KMS-11 (cell line): Measurements from ENCODE around the gene FBXO9.

ENCODE experiments used
- H2AFZ ChIP-seq: fragments of 200-600 bp; sonication (generic); 2 replicates; pipeline ENCODE4 v1.6.1; 2016; ENCODE audit warnings: antibody characterized with exemption, mixed run types, low read depth
- H3K27ac ChIP-seq: fragments of 200-600 bp; sonication (generic); 2 replicates; pipeline ENCODE4 v1.6.1; 2016; ENCODE audit warnings: mild to moderate bottlenecking, mixed run types
- H3K27me3 ChIP-seq: fragments of 200-600 bp; sonication (generic); 2 replicates; pipeline ENCODE4 v1.6.1; 2017; ENCODE audit warnings: mild to moderate bottlenecking, low read depth, mixed run types, moderate library complexity; ENCODE audit not compliant: insufficient read depth
- H3K36me3 ChIP-seq: fragments of 200-600 bp; sonication (generic); 2 replicates; pipeline ENCODE4 v1.6.1; 2017; ENCODE audit warnings: mild to moderate bottlenecking, mixed run types; ENCODE audit not compliant: insufficient read depth
- H3K4me1 ChIP-seq: fragments of 200-600 bp; sonication (generic); 2 replicates; pipeline ENCODE4 v1.6.1; 2016; ENCODE audit warnings: mild to moderate bottlenecking, low read depth, mixed run types; ENCODE audit not compliant: poor library complexity, severe bottlenecking
- H3K4me2 ChIP-seq: fragments of 200-600 bp; sonication (generic); 2 replicates; pipeline ENCODE4 v1.7.0; 2016; ENCODE audit warnings: mild to moderate bottlenecking, mixed run types
- H3K4me3 ChIP-seq: fragments of 200-600 bp; sonication (generic); IDR thresholded peaks from 2 replicates; pipeline ENCODE4 v1.6.1; 2017; ENCODE audit warnings: low read depth, low read length, mixed read lengths; ENCODE audit not compliant: insufficient read depth
- H3K79me2 ChIP-seq: fragments of 200-600 bp; sonication (generic); 2 replicates; pipeline ENCODE4 v1.6.1; 2016; ENCODE audit warnings: low read depth, mixed run types; ENCODE audit not compliant: insufficient read depth
- H3K9ac ChIP-seq: fragments of 200-600 bp; sonication (generic); 2 replicates; pipeline ENCODE4 v1.6.1; 2016; ENCODE audit warnings: mild to moderate bottlenecking, mixed run types
- H4K20me1 ChIP-seq: fragments of 200-600 bp; sonication (generic); 2 replicates; pipeline ENCODE4 v1.6.1; 2016; ENCODE audit warnings: mild to moderate bottlenecking, mixed run types; ENCODE audit not compliant: insufficient read depth
- CTCF ChIP-seq: fragments of 200-600 bp; sonication (generic); conservative IDR thresholded peaks from 2 replicates; pipeline ENCODE4 v1.6.1; 2017; ENCODE audit warnings: low read depth, mild to moderate bottlenecking, antibody characterized with exemption, low read length, moderate library complexity, mixed read lengths

Gene FBXO9

GRCh38 chr6:53023323-53023722, 41.9 kb upstream of the FBXO9 start:
- Histone ChIP-seq H3K36me3 (no peaks in the 10 kb centered on the region), H3K27ac (no peak overlapping the region), H2AFZ (no peak overlapping the region), H3K79me2 (no peaks in the 10 kb centered on the region), H3K4me1 (peaks cover 21% of the 10 kb centered on the region), H3K4me3 (no peak overlapping the region), H3K4me2 (no peak overlapping the region), H3K9ac (no peak overlapping the region), H4K20me1 (no peaks in the 10 kb centered on the region), H3K27me3 (no peaks in the 10 kb centered on the region)
- TF ChIP-seq CTCF = no peak

- no peaks in the 10 kb centered on the region for H3K27me3 ChIP-seq
- no peak overlapping the region for H3K9ac ChIP-seq
- H2AFZ ChIP-seq = no peak overlapping the region
- no peak overlapping the region for H3K4me3 ChIP-seq
- peaks cover 54% of the 10 kb centered on the region for H3K4me1 ChIP-seq
- no peaks in the 10 kb centered on the region for H3K36me3 ChIP-seq
- H3K4me2 ChIP-seq = no peak overlapping the region
- no peaks in the 10 kb centered on the region for H3K79me2 ChIP-seq
- H4K20me1 ChIP-seq = no peaks in the 10 kb centered on the region
- H3K27ac ChIP-seq = no peak overlapping the region
- TF ChIP-seq CTCF = no peak
These were observed 38.7 kb upstream of the FBXO9 start for GRCh38 chr6:53026526-53026925.

- Histone ChIP-seq H3K27ac (peak overlapping the region; percentile 86), H2AFZ (no peak overlapping the region), H3K9ac (no peak overlapping the region), H3K4me1 (peaks cover 59% of the 10 kb centered on the region), H4K20me1 (no peaks in the 10 kb centered on the region), H3K36me3 (no peaks in the 10 kb centered on the region), H3K4me2 (peak overlapping the region; percentile 12; the same call in 1 of the 2 replicates), H3K4me3 (no peak overlapping the region), H3K27me3 (no peaks in the 10 kb centered on the region), H3K79me2 (no peaks in the 10 kb centered on the region)
- no peak for TF ChIP-seq CTCF
These were observed 38.0 kb upstream of the FBXO9 start for GRCh38 chr6:53027131-53027718.

- H3K4me3 ChIP-seq = no peak overlapping the region
- H2AFZ ChIP-seq = no peak overlapping the region
- H3K27ac ChIP-seq = peak overlapping the region; percentile 86
- no peaks in the 10 kb centered on the region; the same call in 1 of the 2 replicates for H3K79me2 ChIP-seq
- H3K9ac ChIP-seq = peak overlapping the region; percentile 40; the same call in 1 of the 2 replicates
- no peaks in the 10 kb centered on the region for H4K20me1 ChIP-seq
- peaks cover 71% of the 10 kb centered on the region for H3K4me1 ChIP-seq
- no peak for TF ChIP-seq CTCF
- no peaks in the 10 kb centered on the region for H3K27me3 ChIP-seq
- H3K36me3 ChIP-seq = peaks cover 3% of the 10 kb centered on the region; the same call in 1 of the 2 replicates
- H3K4me2 ChIP-seq = peak overlapping the region; percentile 68
These were observed 36.7 kb upstream of the FBXO9 start for GRCh38 chr6:53028467-53028866.
